Astrocyte of the cerebellum (primary cell): Measurements from ENCODE around the gene CGGBP1.

Source experiments
- DNase-seq: peaks from one replicate; pipeline ENCODE4 v3.0.0-alpha.2; 2011; ENCODE audit warnings: low read depth
- H3K4me3 ChIP-seq: 2 replicates; pipeline ENCODE4 v1.5.1; 2011; ENCODE audit warnings: mild to moderate bottlenecking, low read depth, low read length, moderate library complexity
- CTCF ChIP-seq: IDR thresholded peaks from 2 replicates; pipeline ENCODE4 v1.5.1; 2012; ENCODE audit warnings: low read length, low read depth, moderate library complexity, mild to moderate bottlenecking; ENCODE audit errors: missing control alignments
- in situ Hi-C: cut with HindIII; loops from 2 replicates; pipeline ENCODE4 v1.10.0; 2017; ENCODE audit warnings: low sequenced_read_pairs

The CGGBP1 gene

GRCh38 chr3:88084097-88084501 is 25.3 kb upstream of the CGGBP1 start:
- DNase-seq, result no peak
- in situ Hi-C loops, result no loop called here
- TF ChIP-seq CTCF, result no peak
- no peak overlapping the region for H3K4me3 ChIP-seq

- no peak for TF ChIP-seq CTCF
- H3K4me3 ChIP-seq, result no peak overlapping the region
- DNase-seq, result no peak
- in situ Hi-C loops, result no loop called here
Measured at GRCh38 chr3:88082854-88083253, 24.0 kb upstream of the CGGBP1 start.

- in situ Hi-C loops, result no loop called here
Measured at GRCh38 chr3:88078932-88079331, 20.1 kb upstream of the CGGBP1 start.

GRCh38 chr3:88076712-88077111 is 17.9 kb upstream of the CGGBP1 start:
- H3K4me3 ChIP-seq, result no peak overlapping the region
- no peak for DNase-seq
- no peak for TF ChIP-seq CTCF
- in situ Hi-C loops, result no loop called here

More at GRCh38 chr3:88078932-88079331, 20.1 kb upstream of the CGGBP1 start:
- no peak for TF ChIP-seq CTCF
- H3K4me3 ChIP-seq, result no peak overlapping the region
- no peak for DNase-seq

GRCh38 chr3:88075497-88075896 is 16.7 kb upstream of the CGGBP1 start:
- TF ChIP-seq CTCF, result no peak

GRCh38 chr3:88075072-88075471 is 16.3 kb upstream of the CGGBP1 start:
- H3K4me3 ChIP-seq, result no peak overlapping the region
- no peak for DNase-seq
- in situ Hi-C loops, result no loop called here
- TF ChIP-seq CTCF, result no peak

More at GRCh38 chr3:88075497-88075896, 16.7 kb upstream of the CGGBP1 start:
- in situ Hi-C loops, result no loop called here
- H3K4me3 ChIP-seq, result no peak overlapping the region
- no peak for DNase-seq

GRCh38 chr3:88061746-88062145 is 2.9 kb upstream of the CGGBP1 start:
- DNase-seq, result no peak
- H3K4me3 ChIP-seq, result no peak overlapping the region
- no peak for TF ChIP-seq CTCF
- in situ Hi-C loops, result no loop called here
